Colonic mucosa (tissue), 4 donors: Measurements from ENCODE around the gene MUS81. TPM values are rescaled to one million over a fixed set of nuclear protein-coding genes. Genes with fewer than 3 reads are reported as not detected.
"Not testable (repeated sequence)": the region's sequence is repeated elsewhere in the genome, so short reads cannot be mapped to it uniquely, and the experiment has no call there.

Source experiments
- DNase-seq: peaks from one replicate; pipeline ENCODE4 v3.0.0-alpha.2; 2020
- H3K27ac ChIP-seq: fragments of 200-600 bp; one replicate; pipeline ENCODE4 v1.8.0; 2021
- H3K27me3 ChIP-seq: fragments of 200-600 bp; one replicate; pipeline ENCODE4 v1.8.0; 2021
- H3K36me3 ChIP-seq: fragments of 200-600 bp; one replicate; pipeline ENCODE4 v1.8.0; 2021
- H3K4me1 ChIP-seq: fragments of 200-600 bp; one replicate; pipeline ENCODE4 v1.8.0; 2021; ENCODE audit warnings: mild to moderate bottlenecking
- H3K4me3 ChIP-seq: fragments of 200-600 bp; one replicate; pipeline ENCODE4 v1.8.0; 2021
- H3K9ac ChIP-seq, 2 donors: one replicate each; pipeline ENCODE4 v1.7.0; 2013; ENCODE audit warnings: control low read depth in 2 of 2, low read depth in 2 of 2, low read length in 2 of 2
- H3K9me3 ChIP-seq: fragments of 200-600 bp; one replicate; pipeline ENCODE4 v1.8.0; 2021
- intact Hi-C: fragments of 100-400 bp; cut with DNase I; formaldehyde crosslinking; loops from one replicate; pipeline ENCODE4 v1.14.1; 2022
- total RNA-seq, 2 donors: library from RNA; stranded (reverse); fragmentation: NEBNext Ultra II Directional in 1 of 2; extraction: Animal tissue kit (Norgen Biotek cat#: 25700) in 1 of 2; gene quantifications; one replicate each; pipeline ENCODE4 v1.2.1, GENCODE V29; 2021
- TF ChIP-seq, protein P1 (sequence below): fragments of 200-600 bp; IDR thresholded peaks from one replicate; pipeline ENCODE4 v1.8.0; 2022; ENCODE audit warnings: antibody characterized with exemption, mild to moderate bottlenecking
- donor health status: healthy.
- donor health status: DM: no; HTN: no; CAD: no.
- donor health status: DM: no; HTN: no; CAD: no.

The MUS81 gene
- total RNA-seq, 2 donors from 2014 or later = 47.2 to 62.5 TPM

DNA sequence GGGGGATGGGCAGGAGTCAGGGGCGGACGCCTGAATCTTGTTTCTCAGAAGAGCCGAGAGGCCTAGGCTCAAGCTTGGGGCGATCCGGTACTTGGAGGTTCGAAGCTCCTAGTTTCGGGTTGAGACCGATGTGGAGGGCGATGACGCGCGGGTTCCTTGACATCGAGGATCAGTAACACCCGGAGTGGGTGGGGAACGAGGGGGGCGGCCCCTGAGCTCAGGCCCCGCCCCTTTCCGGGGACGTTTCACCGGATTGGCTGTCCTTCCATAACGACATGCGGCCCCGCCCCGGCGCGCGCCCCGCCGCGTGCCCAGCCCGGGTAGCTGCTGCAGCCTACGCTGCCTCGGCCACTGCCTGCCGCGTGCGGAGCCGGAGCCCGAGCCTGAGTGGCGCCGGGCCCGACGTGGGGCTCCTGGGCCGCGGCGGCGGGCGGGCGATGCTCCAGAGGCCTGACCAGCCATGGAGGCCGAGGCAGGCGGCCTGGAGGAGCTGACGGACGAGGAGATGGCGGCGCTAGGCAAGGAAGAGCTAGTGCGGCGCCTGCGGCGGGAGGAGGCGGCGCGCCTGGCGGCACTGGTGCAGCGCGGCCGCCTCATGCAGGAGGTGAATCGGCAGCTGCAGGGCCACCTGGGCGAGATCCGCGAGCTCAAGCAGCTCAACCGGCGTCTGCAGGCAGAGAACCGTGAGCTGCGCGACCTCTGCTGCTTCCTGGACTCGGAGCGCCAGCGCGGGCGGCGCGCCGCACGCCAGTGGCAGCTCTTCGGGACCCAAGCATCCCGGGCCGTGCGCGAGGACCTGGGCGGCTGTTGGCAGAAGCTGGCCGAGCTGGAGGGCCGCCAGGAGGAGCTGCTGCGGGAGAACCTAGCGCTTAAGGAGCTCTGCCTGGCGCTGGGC lies 30.3 kb downstream of the MUS81 start, which contains the start of gene CCDC85B:
CCDC85B (plus strand) TSS at position 350 of the 895 bp plus-strand sequence; CDS start at position 461, 111 bp downstream.
- peak; percentile 99 for DNase-seq
- Histone ChIP-seq H3K4me3 (peak within 1 kb of the TSS; percentile 66), H3K27ac (peak within 1 kb of the TSS; percentile 93), H3K27me3 (no peaks in the 10 kb centered on the region), H3K4me1 (peaks cover 5% of the 10 kb centered on the region), H3K9me3 (no peaks in the 10 kb centered on the region), H3K36me3 (no peaks in the 10 kb centered on the region), H3K9ac (peak within 1 kb of the TSS; percentile 87 to 94)
- TF ChIP-seq, protein P1, sequence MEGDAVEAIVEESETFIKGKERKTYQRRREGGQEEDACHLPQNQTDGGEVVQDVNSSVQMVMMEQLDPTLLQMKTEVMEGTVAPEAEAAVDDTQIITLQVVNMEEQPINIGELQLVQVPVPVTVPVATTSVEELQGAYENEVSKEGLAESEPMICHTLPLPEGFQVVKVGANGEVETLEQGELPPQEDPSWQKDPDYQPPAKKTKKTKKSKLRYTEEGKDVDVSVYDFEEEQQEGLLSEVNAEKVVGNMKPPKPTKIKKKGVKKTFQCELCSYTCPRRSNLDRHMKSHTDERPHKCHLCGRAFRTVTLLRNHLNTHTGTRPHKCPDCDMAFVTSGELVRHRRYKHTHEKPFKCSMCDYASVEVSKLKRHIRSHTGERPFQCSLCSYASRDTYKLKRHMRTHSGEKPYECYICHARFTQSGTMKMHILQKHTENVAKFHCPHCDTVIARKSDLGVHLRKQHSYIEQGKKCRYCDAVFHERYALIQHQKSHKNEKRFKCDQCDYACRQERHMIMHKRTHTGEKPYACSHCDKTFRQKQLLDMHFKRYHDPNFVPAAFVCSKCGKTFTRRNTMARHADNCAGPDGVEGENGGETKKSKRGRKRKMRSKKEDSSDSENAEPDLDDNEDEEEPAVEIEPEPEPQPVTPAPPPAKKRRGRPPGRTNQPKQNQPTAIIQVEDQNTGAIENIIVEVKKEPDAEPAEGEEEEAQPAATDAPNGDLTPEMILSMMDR = no peak
- intact Hi-C loops = no loop called here

DNA sequence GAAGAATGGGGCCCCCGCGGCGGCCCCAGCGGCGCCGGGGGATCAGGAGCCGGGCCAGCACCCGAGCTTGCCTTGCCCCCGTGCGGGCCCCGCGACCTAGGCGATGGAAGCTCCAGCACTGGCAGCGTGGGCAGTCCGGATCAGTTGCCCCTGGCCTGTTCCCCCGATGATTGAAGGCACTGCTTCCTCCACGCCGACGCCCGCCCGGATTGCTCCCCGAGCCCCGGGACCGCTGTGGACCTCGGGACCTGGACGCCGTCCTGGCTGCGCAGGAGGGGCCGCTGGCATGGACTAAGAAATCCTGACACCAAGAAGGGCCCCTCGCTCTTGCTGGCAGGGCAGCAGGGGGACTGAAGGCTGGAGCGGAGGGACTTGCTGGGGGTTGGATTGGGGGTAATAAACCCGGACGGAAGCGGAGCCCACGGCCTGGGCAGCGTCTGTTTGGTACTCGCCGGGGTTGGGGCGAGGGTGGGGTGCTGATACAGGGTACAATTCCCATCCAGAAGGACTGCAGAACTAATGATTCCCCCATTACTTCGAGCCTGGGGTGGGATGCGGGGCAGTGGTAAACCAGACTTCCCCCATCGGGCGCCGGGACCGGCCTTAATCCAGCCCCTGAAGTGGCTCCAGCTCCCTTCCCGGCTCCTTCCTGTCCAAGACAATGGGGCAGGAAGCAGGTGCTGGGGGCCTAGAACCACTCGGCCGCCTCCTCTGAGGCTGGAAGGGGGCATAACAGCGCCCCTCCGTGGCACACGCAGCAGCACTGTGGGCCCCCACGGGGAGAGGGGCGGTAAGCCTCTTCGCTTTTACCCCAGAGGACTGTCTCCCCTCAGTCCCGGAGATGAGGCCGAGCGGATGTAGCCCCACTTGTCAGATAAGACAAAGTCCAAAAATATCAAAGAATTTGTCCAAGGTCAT lies 31.2 kb downstream of the MUS81 start:
- H3K36me3 ChIP-seq = no peaks in the 10 kb centered on the region
- intact Hi-C loops = no loop called here
- H3K4me3 ChIP-seq = peak overlapping the region; percentile 66
- H3K4me1 ChIP-seq = peaks cover 5% of the 10 kb centered on the region
- peak overlapping the region; percentile 87 to 94 for H3K9ac ChIP-seq
- H3K27ac ChIP-seq = peak overlapping the region; percentile 93
- H3K27me3 ChIP-seq = no peaks in the 10 kb centered on the region
- no peaks in the 10 kb centered on the region for H3K9me3 ChIP-seq
- TF ChIP-seq, protein P1 = peak; percentile 5
- no peak for DNase-seq

DNA sequence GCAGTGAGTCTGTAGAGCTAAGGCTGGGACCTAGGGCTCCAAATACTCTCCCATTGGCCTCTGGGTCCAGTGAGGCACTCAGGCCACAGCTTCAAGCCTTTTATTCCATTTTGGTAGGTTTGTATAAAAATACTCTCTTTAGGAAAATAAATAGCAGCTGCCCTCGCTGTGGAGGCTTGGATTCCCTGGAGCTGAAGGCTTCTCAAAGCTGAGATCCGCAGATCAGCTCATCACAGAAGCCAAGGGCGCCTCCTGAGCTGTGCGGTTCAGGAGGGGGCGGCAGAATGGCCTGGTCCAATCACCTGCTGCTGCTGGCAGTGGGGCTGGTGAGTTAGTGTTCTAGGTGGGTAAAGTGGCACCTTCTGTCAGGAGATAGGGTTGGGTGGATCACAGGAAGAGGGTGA lies 31.9 kb downstream of the MUS81 start:
- H3K9me3 ChIP-seq, H3K36me3 ChIP-seq, intact Hi-C loops, H3K4me1 ChIP-seq, DNase-seq, H3K27me3 ChIP-seq: not testable (repeated sequence)
- H3K27ac ChIP-seq = peak overlapping the region; percentile 42
- peak overlapping the region; percentile 87 to 94 for H3K9ac ChIP-seq
- peak overlapping the region; percentile 66 for H3K4me3 ChIP-seq

DNA sequence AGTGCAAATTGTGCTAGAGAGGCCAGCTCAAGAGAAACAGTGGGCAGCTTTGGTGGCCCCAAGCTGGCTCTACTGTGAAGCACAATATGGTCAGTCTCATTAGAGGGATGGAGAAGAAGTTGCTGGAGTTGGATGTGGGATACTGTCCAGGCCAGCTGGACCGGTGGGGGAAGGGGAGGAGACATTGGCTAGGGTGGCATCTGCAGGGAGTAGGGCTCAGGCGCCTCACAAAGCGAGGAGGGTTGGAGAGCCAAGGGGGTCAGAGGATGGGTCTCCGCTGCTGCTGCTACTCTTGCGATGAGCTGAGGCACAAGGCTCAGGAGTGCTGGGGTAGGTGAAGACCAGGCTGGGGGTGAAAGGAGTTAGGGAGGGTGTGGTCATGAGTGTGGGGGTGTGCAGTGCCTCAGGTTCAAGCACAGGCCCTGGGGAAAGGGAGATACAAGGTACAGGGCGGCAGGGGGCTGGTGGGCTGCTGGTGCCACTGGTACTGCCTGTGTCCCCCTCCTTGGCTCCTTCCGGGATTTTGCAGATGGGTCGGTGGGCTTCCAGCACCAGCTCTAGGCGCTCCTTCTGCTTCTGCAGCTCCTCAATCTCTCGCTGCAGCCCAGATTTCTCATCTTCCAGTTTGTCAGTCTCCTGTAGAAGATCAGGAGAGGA lies 32.6 kb downstream of the MUS81 start:
- Histone ChIP-seq H3K9ac (no peak overlapping the region), H3K4me1 (peaks cover 1% of the 10 kb centered on the region)
- DNase-seq = no peak

DNA sequence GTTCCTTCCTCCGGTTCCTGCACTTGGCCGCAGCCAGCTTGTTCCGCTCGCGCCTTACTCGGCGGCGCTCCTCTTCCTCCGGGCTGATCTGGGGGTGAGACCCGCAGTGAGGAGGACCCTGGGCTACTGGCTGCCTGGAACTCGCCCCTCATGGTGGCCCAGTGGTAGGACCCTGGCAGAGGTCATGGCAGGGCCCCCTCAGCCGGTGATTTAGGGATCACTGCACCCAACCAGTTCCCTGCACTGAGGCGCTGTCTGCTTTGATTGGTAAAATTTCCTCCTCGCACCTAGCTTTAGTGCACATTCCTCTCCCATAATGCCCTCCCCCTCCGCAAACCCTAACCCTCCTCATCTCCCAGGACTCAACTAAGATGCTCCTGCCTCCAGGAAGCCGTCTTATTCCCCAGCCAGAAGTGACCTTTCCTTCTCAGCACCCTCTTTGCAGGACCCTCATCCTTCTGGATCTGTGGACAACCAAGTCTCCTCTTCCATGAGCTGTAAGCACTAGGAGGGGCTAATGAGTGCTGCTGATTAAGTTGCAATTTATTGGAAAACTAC lies 33.9 kb downstream of the MUS81 start:
- Histone ChIP-seq H3K9me3 (no peaks in the 10 kb centered on the region), H3K27ac (peak overlapping the region; percentile 74), H3K36me3 (no peaks in the 10 kb centered on the region), H3K9ac (peak overlapping the region; percentile 61 to 64), H3K4me3 (peak overlapping the region; percentile 21), H3K27me3 (no peaks in the 10 kb centered on the region), H3K4me1 (no peaks in the 10 kb centered on the region)
- no peak for DNase-seq
- intact Hi-C loops = no loop called here
- TF ChIP-seq, protein P1 = no peak

More for the DNA sequence above, 32.6 kb downstream of the MUS81 start:
- H3K27ac ChIP-seq = peak overlapping the region; percentile 42
- TF ChIP-seq, protein P1 = no peak
- no peaks in the 10 kb centered on the region for H3K27me3 ChIP-seq
- intact Hi-C loops = no loop called here
- H3K9me3 ChIP-seq = no peaks in the 10 kb centered on the region
- H3K36me3 ChIP-seq = no peaks in the 10 kb centered on the region
- peak overlapping the region; percentile 66 for H3K4me3 ChIP-seq
